Testis (tissue), 2 donors: ENCODE results near the gene KCNH5.

Experiments used
- POLR2A ChIP-seq: fragments of 450-650 bp; IDR thresholded peaks from one replicate; pipeline ENCODE4 v1.6.1; 2017; ENCODE audit warnings: antibody characterized with exemption, mild to moderate bottlenecking, moderate library complexity
- TF ChIP-seq, protein P1 (sequence below), 3 experiments: fragments of 450-650 bp in 2 of 3; fragments of 200-600 bp in 1 of 3; sonication (generic) in 1 of 3; IDR thresholded peaks; one replicate each; pipeline ENCODE4 v1.5.1; 2016 to 2019; ENCODE audit warnings: antibody characterized with exemption in 3 of 3, mild to moderate bottlenecking in 2 of 3, moderate library complexity in 1 of 3

DNA sequence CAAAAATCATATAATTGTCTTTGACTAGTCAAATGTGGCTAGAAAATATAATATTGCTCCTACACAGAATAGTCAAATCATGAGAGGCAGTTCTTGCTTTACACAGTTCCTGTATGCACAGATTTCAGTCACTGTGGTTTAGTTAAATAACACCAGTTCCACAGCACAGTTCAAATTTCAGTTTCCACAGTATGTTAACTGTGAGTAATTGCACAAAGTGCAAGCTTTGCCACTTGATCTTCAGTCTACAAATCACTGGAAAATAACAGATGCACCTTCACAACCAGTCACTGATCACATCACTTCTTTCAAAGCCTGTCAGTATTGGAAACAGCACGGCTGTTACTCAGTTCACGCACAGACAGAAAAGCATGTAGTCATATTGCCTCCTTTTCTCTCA lies 38.7 kb downstream of the KCNH5 start:
- TF ChIP-seq, protein P1, sequence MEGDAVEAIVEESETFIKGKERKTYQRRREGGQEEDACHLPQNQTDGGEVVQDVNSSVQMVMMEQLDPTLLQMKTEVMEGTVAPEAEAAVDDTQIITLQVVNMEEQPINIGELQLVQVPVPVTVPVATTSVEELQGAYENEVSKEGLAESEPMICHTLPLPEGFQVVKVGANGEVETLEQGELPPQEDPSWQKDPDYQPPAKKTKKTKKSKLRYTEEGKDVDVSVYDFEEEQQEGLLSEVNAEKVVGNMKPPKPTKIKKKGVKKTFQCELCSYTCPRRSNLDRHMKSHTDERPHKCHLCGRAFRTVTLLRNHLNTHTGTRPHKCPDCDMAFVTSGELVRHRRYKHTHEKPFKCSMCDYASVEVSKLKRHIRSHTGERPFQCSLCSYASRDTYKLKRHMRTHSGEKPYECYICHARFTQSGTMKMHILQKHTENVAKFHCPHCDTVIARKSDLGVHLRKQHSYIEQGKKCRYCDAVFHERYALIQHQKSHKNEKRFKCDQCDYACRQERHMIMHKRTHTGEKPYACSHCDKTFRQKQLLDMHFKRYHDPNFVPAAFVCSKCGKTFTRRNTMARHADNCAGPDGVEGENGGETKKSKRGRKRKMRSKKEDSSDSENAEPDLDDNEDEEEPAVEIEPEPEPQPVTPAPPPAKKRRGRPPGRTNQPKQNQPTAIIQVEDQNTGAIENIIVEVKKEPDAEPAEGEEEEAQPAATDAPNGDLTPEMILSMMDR (IDR thresholded peaks at IDR 0.05), result no peak
- no peak for TF ChIP-seq POLR2A
